Small intestine (tissue), 7 donors: ENCODE measurements around the gene PPOX. TPM values are rescaled to one million over a fixed set of nuclear protein-coding genes. Genes with fewer than 3 reads are reported as not detected.

Source experiments
- DNase-seq, 2 donors: peaks; one replicate each; pipeline versions ENCODE4 v3.0.0 to v3.0.0-alpha.2; 2013
- FAIRE-seq: peaks from 2 replicates; lab custom pipeline; 2012; peaks lifted over from hg19 to GRCh38; lab: Jason Lieb, UNC
- H3K27ac ChIP-seq, 3 donors: one replicate each; pipeline ENCODE4 v1.5.1; 2013; ENCODE audit warnings: low read length in 2 of 3, mild to moderate bottlenecking in 2 of 3, control low read depth in 1 of 3, inconsistent platforms in 1 of 3, low read depth in 1 of 3, moderate library complexity in 1 of 3
- H3K27me3 ChIP-seq, 3 donors: one replicate each; pipeline ENCODE4 v1.6.1; 2013; ENCODE audit warnings: low read length in 3 of 3, inconsistent platforms in 1 of 3; ENCODE audit not compliant: control insufficient read depth in 3 of 3, insufficient read depth in 3 of 3
- H3K36me3 ChIP-seq, 3 donors: one replicate each; pipeline ENCODE4 v1.6.1; 2013; ENCODE audit warnings: low read length in 3 of 3, inconsistent platforms in 1 of 3, low read depth in 1 of 3, mild to moderate bottlenecking in 1 of 3, moderate library complexity in 1 of 3; ENCODE audit not compliant: control insufficient read depth in 3 of 3, insufficient read depth in 2 of 3
- H3K4me1 ChIP-seq, 3 donors: one replicate each; pipeline ENCODE4 v1.6.1; 2013; ENCODE audit warnings: low read length in 2 of 3, inconsistent platforms in 1 of 3, low read depth in 1 of 3, mild to moderate bottlenecking in 1 of 3, moderate library complexity in 1 of 3; ENCODE audit not compliant: control insufficient read depth in 3 of 3, insufficient read depth in 2 of 3
- H3K4me3 ChIP-seq, 3 donors: one replicate each; pipeline ENCODE4 v1.5.1; 2013; ENCODE audit warnings: low read length in 3 of 3, control low read depth in 1 of 3, inconsistent platforms in 1 of 3, low read depth in 1 of 3, mild to moderate bottlenecking in 1 of 3, moderate library complexity in 1 of 3
- H3K9me3 ChIP-seq, 2 donors: one replicate each; pipeline ENCODE4 v1.6.1; 2013; ENCODE audit warnings: low read depth in 1 of 2, low read length in 1 of 2; ENCODE audit not compliant: control insufficient read depth in 2 of 2, insufficient read depth in 1 of 2
- WGBS, 3 donors: extraction: QIAGEN DNeasy Blood & Tissue Kit; methylation state at CpG; one replicate each; pipeline ENCODE4 v1.1.7; 2013; 5-methylcytosine and 5-hydroxymethylcytosine counted together
- polyA plus RNA-seq, 4 donors: library from polyadenylated mRNA; stranded (reverse) in 3 of 4; unstranded in 1 of 4; fragments of 200-250 nt in 3 of 4; fragments of 120-200 nt in 1 of 4; gene quantifications; one replicate each; pipeline versions ENCODE4 v1.2.1 to v1.2.3, GENCODE V29; 2013
- donor health status: healthy with polysubstance abuse.
- donor health status: control.
- donor health status: control.
- donor health status: Bipolar disorder and iron deficiency.
- donor health status: healthy.

The PPOX gene
- polyA plus RNA-seq, 4 donors = 12.6 to 51.9 (median 18.9) TPM

DNA sequence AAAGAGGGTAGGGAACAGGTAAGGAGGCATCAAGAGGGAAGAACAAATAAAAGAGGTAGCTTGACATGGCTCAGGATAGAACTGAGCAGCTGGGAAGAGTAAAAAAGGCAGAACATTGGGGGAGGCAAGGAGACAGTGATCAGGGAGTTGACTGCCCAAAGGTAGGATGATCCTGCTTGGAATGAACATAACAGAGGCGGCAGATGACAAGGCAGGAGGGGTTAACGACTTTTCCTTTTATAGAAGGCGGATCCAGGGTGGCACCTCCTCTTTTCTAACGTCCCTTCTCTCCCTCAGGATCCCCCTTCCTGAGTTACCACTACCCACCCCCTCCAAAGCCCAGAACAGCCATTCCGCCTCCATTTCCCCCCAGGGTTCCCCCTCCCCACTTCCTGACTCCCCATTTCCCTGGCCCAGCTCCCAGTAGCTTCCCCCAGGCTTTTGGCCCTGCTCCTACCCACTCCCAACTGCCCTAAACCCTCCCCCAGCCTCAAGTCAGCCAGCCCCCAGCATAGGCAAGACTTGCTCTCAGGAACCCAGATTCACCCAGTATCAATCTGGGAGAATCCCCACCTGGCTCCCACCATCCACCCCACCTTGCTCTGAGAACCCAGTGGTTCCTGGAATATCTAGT, 33.4 kb downstream of the PPOX start:
- FAIRE-seq = no peak
- Histone ChIP-seq H3K4me3 (no peak overlapping the region), H3K27ac (peak overlapping the region in 2 of 3 donors; percentile 94 to 98), H3K9me3 (no peaks in the 10 kb centered on the region), H3K27me3 (no peaks in the 10 kb centered on the region), H3K4me1 (peaks cover 0 to 42% (median 12%) of the 10 kb centered on the region in 3 donors), H3K36me3 (peaks cover 0 to 9% (median 0%) of the 10 kb centered on the region in 3 donors)
- 50 to 68% (median 54%) methylated on average over 2 to 5 of the region's 5 CpGs for WGBS, 3 donors
- DNase-seq = no peak

- Histone ChIP-seq H3K4me3 (no peak overlapping the region), H3K27ac (peak overlapping the region; percentile 4 to 98 (median 94)), H3K4me1 (peaks cover 0 to 42% (median 11%) of the 10 kb centered on the region in 3 donors), H3K27me3 (no peaks in the 10 kb centered on the region), H3K36me3 (peaks cover 0 to 8% (median 0%) of the 10 kb centered on the region in 3 donors), H3K9me3 (no peaks in the 10 kb centered on the region)
- DNase-seq (no peak), FAIRE-seq (no peak)
- 60 to 78% (median 62%) methylated on average over 5 of the region's 5 CpGs for WGBS, 3 donors
Measured at GRCh38 chr1:161200421-161200991, 34.3 kb downstream of the PPOX start.

GRCh38 chr1:161200992-161201835, 35.0 kb downstream of the PPOX start:
- Histone ChIP-seq H3K36me3 (peaks cover 0 to 9% (median 0%) of the 10 kb centered on the region in 3 donors), H3K4me3 (peak overlapping the region in 2 of 3 donors; percentile 46 to 68), H3K4me1 (peaks cover 0 to 42% (median 9%) of the 10 kb centered on the region in 3 donors), H3K27me3 (no peaks in the 10 kb centered on the region), H3K9me3 (no peaks in the 10 kb centered on the region), H3K27ac (peak overlapping the region; percentile 87 to 98 (median 94))
- FAIRE-seq (no peak), DNase-seq (peak in 1 of 2 donors; percentile 23)
- 61 to 83% (median 82%) methylated on average over 13 of the region's 13 CpGs for WGBS, 3 donors

GRCh38 chr1:161201836-161202712, 35.8 kb downstream of the PPOX start, which contains the start of gene NDUFS2:
TSS of gene NDUFS2 (plus strand) at chr1:161202367. CDS start at chr1:161202386, 19 bp downstream.
- Histone ChIP-seq H3K36me3 (peaks cover 0 to 16% (median 3%) of the 10 kb centered on the region in 3 donors), H3K4me3 (peak within 1 kb of the TSS; percentile 68 to 79 (median 77)), H3K4me1 (peaks cover 0 to 42% (median 9%) of the 10 kb centered on the region in 3 donors), H3K27ac (peak within 1 kb of the TSS; percentile 87 to 98 (median 94)), H3K27me3 (no peaks in the 10 kb centered on the region), H3K9me3 (no peaks in the 10 kb centered on the region)
- peak; percentile 99 for DNase-seq
- no peak for FAIRE-seq
- 2 to 3% (median 2%) methylated on average over 50 to 53 of the region's 53 CpGs for WGBS, 3 donors

DNA sequence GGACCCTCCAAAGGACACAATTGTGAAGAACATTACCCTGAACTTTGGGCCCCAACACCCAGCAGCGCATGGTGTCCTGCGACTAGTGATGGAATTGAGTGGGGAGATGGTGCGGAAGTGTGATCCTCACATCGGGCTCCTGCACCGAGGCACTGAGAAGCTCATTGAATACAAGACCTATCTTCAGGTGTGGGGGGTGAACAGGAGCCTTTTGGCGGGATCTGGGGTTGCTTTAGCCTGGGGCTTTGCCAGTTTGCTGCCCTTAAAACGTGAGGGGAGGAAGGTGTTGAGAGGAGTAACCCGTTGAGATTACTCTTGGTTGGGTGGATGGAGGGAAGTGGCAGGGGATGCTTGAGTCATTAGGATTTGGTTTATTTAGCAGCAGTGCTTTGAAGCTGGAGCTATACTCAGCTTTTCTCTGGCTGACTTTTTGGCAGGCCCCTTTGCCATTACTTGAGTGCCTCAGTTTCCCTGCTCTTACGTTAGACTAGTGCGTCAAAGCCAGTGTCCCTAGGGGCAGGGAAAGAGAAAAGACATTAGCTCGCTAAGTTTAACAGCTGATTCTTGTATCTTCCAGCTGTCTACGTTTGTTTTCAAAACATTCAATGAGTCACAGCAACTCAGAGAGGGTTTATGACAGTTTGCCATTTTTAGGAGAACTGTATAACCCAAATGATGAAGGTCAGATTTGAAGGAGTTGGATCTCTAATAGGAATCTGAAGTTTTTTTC, 40.4 kb downstream of the PPOX start:
- Histone ChIP-seq H3K9me3 (no peaks in the 10 kb centered on the region), H3K36me3 (peaks cover 5 to 55% (median 10%) of the 10 kb centered on the region in 3 donors), H3K4me1 (peaks cover 0 to 19% (median 7%) of the 10 kb centered on the region in 3 donors), H3K27me3 (no peaks in the 10 kb centered on the region), H3K4me3 (no peak overlapping the region), H3K27ac (peak overlapping the region in 1 of 3 donors; percentile 76)
- no peak for FAIRE-seq
- DNase-seq = no peak
- 82 to 83% (median 82%) methylated on average over 12 of the region's 12 CpGs for WGBS, 3 donors

DNA sequence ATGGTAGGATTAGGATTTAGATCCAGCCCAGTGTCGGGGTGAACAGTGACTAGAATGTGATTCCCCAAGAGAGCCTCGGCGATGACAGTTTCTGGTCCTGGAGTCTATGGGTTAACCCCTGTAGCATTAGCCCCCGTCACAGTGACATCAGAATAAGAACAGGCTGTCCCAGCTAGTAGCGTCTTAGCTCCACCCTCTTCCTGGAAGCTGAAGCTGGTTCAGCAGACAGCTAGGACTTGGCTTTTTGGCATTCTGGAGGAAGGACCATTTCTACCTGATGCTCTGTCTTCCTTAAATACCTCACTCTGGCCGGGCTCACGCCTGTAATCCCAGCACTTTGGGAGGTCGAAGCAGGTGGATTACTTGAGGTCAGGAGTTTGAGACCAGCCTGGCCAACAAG, 40.9 kb downstream of the PPOX start:
- H3K27ac ChIP-seq = peak overlapping the region in 1 of 3 donors; percentile 76
- no peaks in the 10 kb centered on the region for H3K27me3 ChIP-seq
- peaks cover 9 to 60% (median 12%) of the 10 kb centered on the region in 3 donors for H3K36me3 ChIP-seq
- no peaks in the 10 kb centered on the region for H3K9me3 ChIP-seq
- 64 to 83% (median 71%) methylated on average over 8 of the region's 8 CpGs for WGBS, 3 donors
- no peak overlapping the region for H3K4me3 ChIP-seq
- H3K4me1 ChIP-seq = peaks cover 0 to 16% (median 6%) of the 10 kb centered on the region in 3 donors
- FAIRE-seq = no peak
- DNase-seq = no peak

DNA sequence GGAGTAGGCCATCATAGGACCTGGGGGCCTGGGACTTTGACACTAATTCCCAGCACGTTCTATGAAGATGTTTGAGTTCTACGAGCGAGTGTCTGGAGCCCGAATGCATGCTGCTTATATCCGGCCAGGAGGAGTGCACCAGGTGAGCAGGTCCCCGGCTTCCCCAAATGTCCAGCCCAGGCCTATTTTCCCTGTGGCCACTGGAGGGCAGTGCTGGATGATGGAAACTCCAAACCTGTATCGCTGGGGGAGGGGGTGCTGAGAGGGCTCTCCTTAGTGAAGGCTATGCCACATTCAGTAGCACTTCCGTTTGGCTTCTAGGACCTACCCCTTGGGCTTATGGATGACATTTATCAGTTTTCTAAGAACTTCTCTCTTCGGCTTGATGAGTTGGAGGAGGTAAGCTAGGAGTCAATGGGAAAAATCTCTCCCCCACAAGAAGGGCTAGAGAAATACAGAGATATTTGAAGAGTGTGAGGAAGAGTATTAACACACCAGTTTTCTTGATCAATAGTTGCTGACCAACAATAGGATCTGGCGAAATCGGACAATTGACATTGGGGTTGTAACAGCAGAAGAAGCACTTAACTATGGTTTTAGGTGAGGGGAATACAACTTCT, 43.7 kb downstream of the PPOX start:
- WGBS, 3 donors = 41 to 42% (median 41%) methylated on average over 11 of the region's 11 CpGs
- Histone ChIP-seq H3K9me3 (no peaks in the 10 kb centered on the region), H3K27ac (no peak overlapping the region), H3K27me3 (no peaks in the 10 kb centered on the region), H3K4me3 (no peak overlapping the region), H3K4me1 (peaks cover 0 to 7% (median 0%) of the 10 kb centered on the region in 3 donors), H3K36me3 (peaks cover 18 to 81% (median 26%) of the 10 kb centered on the region in 3 donors)
- peak; percentile 80 to 85 for DNase-seq
- no peak for FAIRE-seq
